ENCODE data around the gene SCP2. TPM values are rescaled to one million over a fixed set of nuclear protein-coding genes. Genes with fewer than 3 reads are reported as not detected.

SCP2 gene
- total RNA-seq, 4 donors from 2014 or later, result 114 to 311 (median 223) TPM

DNA sequence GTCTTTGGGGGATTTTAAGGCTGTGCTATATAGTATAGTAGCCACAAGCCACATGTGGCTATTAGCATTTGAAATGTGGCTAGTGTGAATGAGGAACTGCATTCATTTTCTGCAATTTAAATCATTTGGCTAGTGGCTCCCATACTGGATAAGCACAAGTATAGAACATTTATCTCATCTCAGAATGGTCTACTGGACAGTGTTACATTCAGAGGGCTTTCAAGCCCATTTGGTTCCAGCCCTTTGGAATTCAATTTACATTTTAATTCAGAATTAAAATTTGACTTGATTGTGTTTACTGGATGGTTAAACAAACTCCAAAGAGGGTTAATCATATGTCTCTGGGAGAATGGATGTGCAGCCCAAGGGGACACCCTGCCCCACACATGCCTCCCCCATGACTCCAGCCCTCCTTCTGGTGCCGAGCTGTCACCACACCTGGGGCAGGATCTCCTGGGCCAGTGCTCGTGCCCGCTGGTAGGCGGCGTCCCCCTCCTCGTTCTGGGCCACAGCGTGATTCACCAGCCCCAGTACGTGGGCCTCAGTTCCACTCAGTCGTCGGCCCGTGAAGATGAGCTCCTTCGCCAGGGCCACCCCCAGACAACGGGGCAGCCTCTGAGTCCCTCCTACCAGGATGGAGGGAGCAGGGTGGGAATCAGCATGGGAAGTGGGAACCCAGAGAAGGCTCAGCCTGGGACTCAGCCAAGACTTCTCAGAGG, 22.7 kb upstream of the SCP2 start:
- Histone ChIP-seq H3K27me3 (no peaks in the 10 kb centered on the region), H3K9me3 (no peaks in the 10 kb centered on the region), H3K4me3 (no peak overlapping the region), H3K36me3 (no peaks in the 10 kb centered on the region), H3K4me1 (peaks cover 0 to 7% (median 1%) of the 10 kb centered on the region in 4 donors), H3K27ac (no peak overlapping the region)
- WGBS, 2 donors (ENCODE audit: low coverage in 1 of 2), result 96% methylated on average over 13 of the region's 13 CpGs; no CpG with 5 or more reads in 1 of the 2 donors
- in situ Hi-C loops (cut with MboI; ENCODE audit: low pct_ligation_motif_present in 1 of 4, low pct_unique_long_range_greater_than_20kb in 1 of 4, low sequenced_read_pairs in 3 of 4), result loop anchor here in 1 of 4 donors (25.0 kb wide), 1 partner anchor 283 kb away; the partner anchor contains the start of gene CPT2
- no peak for DNase-seq
- TF ChIP-seq POLR2A (IDR thresholded peaks at IDR 0.05) (no peak), EP300 (IDR thresholded peaks at IDR 0.05; ENCODE audit: low read depth) (no peak), POLR2AphosphoS5 (IDR thresholded peaks at IDR 0.05) (no peak), CTCF (IDR thresholded peaks at IDR 0.05) (no peak)
- intact Hi-C loops (cut with DNase I; ENCODE audit: low total_unique reads), result no loop called here

DNA sequence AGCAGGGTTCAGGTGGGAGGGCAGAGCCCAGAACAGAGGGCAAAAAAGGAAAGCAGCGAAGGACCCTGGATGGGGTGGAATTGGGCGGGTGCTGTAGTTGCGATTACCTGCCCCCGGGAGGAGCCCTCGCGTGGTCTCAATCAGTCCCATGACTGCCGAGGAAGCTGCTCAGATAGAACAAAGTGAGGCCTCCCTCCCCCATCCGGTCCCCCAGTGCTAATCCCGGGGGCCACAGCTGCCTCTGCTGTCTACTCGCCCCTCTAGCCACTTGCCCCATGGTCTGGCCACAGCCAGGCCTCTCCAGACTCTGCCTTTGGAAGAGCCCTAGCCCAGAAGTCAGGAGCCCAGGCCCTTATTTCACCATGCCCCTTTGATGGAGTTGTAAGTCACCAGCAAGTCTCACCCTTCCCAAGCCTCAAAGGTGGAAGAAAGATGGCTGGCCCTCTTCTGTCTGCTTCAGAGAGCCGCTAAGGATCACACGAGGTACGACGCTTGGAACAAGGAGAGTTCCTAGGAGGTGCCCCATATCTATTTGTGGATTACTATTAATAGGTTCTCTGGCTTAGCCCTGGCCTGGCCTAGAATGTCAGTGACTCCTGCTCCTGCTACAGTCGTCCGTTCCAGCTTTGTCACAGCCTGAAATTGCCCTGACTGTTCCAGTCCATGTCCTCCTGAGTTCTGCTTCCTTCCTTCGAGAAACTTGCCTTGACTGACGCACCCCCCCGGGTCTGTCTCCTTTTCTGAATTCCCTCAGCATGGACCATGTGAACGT, 22.0 kb upstream of the SCP2 start:
- in situ Hi-C loops (cut with MboI; ENCODE audit: low pct_ligation_motif_present in 1 of 4, low pct_unique_long_range_greater_than_20kb in 1 of 4, low sequenced_read_pairs in 3 of 4), result loop anchor here in 1 of 4 donors (25.0 kb wide), 1 partner anchor 282 kb away; the partner anchor contains the start of gene CPT2

DNA sequence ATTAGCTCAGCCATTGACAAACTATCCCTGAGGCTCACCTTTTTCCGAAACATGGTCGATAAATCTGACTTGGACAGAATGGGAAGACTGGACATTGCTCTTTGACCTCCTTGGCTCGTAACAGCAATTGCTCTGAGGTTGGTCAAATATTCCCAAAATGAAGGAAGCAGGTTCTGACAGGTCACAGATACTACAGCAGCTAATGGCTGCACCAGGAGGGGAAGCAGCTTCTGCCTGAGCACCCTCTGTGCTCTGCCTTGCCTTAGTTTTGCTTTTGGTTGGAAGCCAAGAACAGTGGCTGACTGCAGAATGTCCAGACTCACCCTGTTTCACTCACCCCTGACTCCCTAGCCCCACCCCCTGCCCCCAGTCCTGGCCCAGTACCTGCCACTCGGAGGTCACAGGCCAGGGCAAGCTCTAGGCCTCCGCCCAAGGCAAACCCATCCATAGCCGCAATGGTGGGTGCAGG, 20.9 kb upstream of the SCP2 start:
- no peak for DNase-seq
- no peak for TF ChIP-seq EP300 (IDR thresholded peaks at IDR 0.05; ENCODE audit: low read depth)
- no peak for TF ChIP-seq POLR2A (IDR thresholded peaks at IDR 0.05)
- no peak for TF ChIP-seq POLR2AphosphoS5 (IDR thresholded peaks at IDR 0.05)
- TF ChIP-seq CTCF (IDR thresholded peaks at IDR 0.05), result no peak
- 93% methylated on average over 6 of the region's 6 CpGs; no CpG with 5 or more reads in 1 of the 2 donors for WGBS, 2 donors (ENCODE audit: low coverage in 1 of 2)
- intact Hi-C loops (cut with DNase I; ENCODE audit: low total_unique reads), result no loop called here
- no peaks in the 10 kb centered on the region for H3K36me3 ChIP-seq
- H3K27me3 ChIP-seq, result no peaks in the 10 kb centered on the region
- no peak overlapping the region for H3K27ac ChIP-seq
- no peaks in the 10 kb centered on the region for H3K9me3 ChIP-seq
- H3K4me1 ChIP-seq, result peaks cover 0 to 7% (median 1%) of the 10 kb centered on the region in 4 donors
- in situ Hi-C loops (cut with MboI; ENCODE audit: low pct_ligation_motif_present in 1 of 4, low pct_unique_long_range_greater_than_20kb in 1 of 4, low sequenced_read_pairs in 3 of 4), result loop anchor here in 1 of 4 donors (25.0 kb wide), 1 partner anchor 281 kb away; the partner anchor contains the start of gene CPT2
- no peak overlapping the region for H3K4me3 ChIP-seq

More for the DNA sequence above, 22.0 kb upstream of the SCP2 start:
- Histone ChIP-seq H3K4me3 (no peak overlapping the region), H3K27me3 (no peaks in the 10 kb centered on the region), H3K36me3 (no peaks in the 10 kb centered on the region), H3K27ac (no peak overlapping the region), H3K4me1 (peaks cover 0 to 7% (median 1%) of the 10 kb centered on the region in 4 donors), H3K9me3 (no peaks in the 10 kb centered on the region)
- WGBS, 2 donors (ENCODE audit: low coverage in 1 of 2), result 73 to 95% methylated on average over 4 to 20 of the region's 20 CpGs
- intact Hi-C loops (cut with DNase I; ENCODE audit: low total_unique reads), result no loop called here
- no peak for TF ChIP-seq POLR2AphosphoS5 (IDR thresholded peaks at IDR 0.05)
- no peak for TF ChIP-seq POLR2A (IDR thresholded peaks at IDR 0.05)
- peak in 3 of 5 experiments; percentile 27 to 32 (median 30) for TF ChIP-seq CTCF (IDR thresholded peaks at IDR 0.05)
- TF ChIP-seq EP300 (IDR thresholded peaks at IDR 0.05; ENCODE audit: low read depth), result no peak
- no peak for DNase-seq
